GM18520 (cell line): ENCODE results near the gene STAG1.
A peak's percentile ranks its signal among the peaks of the same experiment; 100 is the strongest.
"Not testable (repeated sequence)": the region's sequence is repeated elsewhere in the genome, so short reads cannot be mapped to it uniquely, and the experiment has no call there.

Source experiments
- ATAC-seq: cut with Tn5 transposase; IDR thresholded peaks from one replicate; pipeline ENCODE4 v1.9.1; 2021; ENCODE audit not compliant: unreplicated experiment

The STAG1 gene

DNA sequence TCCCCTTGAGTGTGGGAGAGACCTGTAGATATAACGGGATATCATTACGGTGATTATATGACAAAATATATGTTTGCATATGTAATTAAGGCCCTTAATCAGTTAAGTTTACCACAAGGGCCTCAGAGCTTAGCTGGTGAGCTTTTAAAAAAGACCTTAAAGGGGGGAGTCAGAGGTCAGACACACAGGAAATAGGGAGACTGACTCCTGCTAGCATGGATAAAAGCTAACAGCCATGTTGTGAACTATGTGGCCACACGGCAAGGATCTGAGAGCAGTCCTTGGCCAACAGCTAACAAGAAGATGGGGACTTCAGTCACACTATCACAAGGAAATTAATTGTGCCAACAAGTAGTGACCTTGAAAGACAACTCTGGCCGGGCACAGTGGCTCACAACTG is 3.1 kb downstream of the STAG1 start:
- ATAC-seq: no peak

DNA sequence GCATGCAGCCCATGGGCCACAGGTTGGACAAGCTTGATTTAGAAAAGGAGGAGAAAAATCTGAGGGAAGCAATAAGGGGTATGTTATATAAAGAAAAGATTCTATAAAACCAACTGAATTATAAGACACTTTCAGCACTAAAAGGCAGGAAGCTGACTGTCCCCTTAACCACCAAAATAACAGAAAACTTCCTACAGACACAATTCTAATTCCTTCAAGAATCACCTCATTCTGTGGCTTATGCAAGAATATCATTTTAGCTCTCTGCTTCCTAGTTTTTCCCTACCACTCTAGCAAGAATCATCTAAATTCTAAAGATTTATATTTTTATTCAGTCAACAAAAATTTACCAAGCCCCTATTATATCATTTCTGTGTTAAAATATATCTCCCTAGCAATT is 6.3 kb downstream of the STAG1 start:
- ATAC-seq: no peak

DNA sequence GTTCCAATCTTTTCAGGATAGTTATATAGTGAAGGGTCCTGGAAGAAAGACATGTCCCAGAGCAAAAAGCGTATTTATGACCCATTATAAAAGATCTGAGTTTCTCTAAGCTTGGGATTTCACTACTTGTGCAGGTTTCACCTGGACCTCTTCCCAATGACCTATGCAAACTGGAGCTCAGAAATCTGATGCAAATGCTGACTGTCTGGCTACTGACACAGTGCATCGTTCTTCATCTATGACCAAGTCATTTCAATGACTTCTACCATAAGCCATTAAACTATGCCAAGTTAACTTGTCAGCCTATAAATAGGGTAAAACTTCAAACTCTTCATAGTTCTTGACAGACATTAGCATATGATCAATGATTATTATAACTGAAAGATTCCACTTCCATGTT is 11.1 kb downstream of the STAG1 start:
- ATAC-seq: no peak

DNA sequence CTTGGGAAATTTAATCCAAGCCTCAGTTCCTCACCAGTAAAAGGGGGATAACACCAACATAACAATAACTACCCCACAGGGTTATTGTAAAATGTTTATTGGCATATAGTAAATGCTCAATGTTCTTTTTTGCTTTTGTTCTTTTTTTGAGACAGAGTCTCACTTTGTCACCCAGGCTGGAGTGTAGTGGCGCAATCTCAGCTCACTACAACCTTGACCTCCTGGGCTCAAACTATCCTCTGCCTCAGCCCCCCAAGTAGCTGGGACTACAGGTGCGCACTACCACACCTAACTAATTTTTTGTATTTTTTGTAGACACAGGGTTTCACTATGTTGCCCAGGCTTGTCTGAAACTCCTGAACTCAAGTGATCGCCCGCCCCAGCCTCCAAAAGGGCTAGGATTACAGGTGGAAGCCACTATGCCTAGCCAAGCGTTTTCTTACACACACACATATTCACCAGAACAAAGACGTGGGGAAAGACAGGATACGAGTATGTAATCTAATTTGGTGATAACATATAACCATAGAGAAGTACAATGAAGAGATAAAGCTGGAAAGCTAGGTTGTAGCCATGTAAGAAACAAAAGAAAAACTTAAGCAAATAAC is 11.7 kb downstream of the STAG1 start:
- ATAC-seq: no peak

DNA sequence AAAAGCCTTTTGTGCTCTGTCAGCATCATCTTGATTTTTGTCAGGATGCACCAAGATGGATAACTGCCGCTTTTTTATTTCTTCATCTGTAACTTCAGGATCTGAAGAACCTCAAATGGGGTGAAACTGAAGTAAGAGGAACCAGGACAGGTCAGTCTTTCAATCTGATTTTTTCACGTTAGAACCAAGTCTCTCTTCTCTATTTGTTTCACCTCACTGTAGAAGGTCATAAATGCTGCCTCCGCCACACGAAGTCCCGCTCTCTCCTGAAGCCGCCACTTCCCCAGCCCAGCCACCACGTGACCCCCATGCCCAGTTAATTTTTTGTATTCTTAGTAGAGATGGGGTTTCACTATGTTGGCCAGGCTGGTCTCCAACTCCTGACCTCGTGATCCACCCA is 15.2 kb downstream of the STAG1 start:
- not testable (repeated sequence) for ATAC-seq

DNA sequence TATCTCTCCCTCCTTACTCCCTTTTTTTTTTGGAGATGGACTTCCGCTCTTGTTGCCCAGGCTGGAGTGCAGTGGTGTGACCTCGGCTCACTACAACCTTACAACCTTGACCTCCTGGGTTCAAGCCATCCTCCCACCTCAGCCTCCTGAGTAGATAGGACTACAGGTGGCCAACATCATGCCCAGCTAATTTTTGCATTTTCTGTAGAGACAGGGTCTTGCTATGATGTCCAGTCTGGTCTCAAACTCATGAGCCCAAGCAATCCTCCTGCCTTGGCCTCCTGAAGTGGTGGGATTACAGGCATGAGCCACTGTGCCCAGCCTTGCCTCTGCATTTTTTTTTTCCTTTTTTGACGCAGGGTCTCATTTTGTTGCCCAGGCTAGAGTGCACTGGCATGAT is 17.1 kb downstream of the STAG1 start:
- ATAC-seq: no peak

DNA sequence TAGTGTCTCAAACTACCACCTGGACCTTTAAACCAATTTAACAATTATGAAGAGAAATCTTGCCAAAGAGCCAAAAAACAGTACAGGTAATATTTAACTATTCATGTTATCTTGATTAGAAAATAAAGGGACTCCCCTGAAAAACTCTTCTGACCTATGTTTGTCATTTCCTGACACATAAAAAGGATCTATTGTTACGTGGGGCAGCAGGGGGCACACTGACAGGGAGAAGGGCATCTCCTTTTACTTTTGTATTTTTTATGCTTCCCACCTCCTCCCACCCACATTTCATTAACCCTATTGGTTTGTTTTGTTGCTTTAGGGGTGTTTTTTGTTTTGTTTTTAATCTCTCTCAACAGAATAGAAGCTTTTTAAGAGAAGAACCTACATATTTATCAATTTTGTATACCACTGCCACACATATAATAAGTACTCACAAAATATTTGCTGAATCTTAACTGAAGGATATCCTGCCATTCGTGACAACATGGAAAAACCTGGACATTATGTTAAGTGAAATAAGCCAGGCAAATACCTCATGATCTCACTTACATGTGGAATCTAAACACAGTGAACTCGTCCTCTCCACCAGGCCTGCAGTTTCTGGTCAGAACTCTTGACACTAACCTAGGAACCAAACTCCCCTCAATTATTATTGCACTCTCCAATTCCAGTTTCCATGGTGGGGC is 17.7 kb downstream of the STAG1 start:
- no peak for ATAC-seq

DNA sequence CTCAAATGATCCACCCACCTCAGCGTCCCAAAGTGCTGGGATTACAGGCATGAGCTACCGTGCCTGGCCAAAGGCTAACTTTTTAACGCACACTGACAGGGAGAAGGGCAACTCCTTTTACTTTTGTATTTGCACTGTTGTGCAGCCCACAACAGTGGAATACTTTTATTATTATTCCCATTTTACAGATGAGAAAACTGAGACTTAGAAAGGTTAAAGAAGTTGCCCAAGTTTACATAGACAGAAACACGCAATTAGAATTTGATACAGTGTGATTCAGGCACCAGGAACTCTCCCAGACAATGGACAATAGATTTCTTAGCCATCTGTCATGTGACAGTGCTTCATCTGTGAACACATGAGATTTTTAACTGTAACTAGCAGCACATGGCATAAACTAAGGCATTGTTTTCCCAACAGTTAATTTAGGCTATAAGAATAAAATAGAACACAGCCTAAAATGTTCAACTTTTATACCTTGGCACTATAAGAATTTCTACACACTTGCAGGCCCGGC is 18.8 kb downstream of the STAG1 start:
- ATAC-seq: no peak

DNA sequence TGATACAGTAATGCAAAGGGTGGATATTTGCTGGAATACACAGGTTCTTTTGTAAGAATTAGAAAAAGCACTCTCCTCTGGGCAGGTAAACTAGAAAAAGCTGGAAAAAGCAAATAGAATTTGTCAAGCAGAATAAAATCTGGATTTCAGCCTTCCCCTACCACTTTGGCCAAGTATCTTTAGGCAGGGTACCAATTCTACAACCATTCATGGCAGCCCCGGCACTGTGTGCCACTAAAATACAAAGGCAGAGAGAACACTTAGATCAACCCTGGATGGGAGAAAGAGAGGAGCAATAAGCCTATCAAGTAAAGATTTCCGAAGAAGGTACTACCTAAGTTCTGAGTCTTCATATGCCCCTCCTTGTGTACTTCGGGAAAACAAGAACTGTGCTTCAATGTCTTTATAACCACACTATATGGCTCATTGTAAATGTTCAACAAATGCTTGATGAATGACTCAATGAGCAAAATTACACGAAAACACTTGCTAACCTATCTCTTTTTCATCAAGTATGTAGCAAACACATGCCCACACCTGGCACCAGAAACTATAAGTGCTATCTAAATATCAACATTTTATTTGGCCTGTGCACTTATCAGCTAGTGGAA is 20.8 kb downstream of the STAG1 start:
- no peak for ATAC-seq

DNA sequence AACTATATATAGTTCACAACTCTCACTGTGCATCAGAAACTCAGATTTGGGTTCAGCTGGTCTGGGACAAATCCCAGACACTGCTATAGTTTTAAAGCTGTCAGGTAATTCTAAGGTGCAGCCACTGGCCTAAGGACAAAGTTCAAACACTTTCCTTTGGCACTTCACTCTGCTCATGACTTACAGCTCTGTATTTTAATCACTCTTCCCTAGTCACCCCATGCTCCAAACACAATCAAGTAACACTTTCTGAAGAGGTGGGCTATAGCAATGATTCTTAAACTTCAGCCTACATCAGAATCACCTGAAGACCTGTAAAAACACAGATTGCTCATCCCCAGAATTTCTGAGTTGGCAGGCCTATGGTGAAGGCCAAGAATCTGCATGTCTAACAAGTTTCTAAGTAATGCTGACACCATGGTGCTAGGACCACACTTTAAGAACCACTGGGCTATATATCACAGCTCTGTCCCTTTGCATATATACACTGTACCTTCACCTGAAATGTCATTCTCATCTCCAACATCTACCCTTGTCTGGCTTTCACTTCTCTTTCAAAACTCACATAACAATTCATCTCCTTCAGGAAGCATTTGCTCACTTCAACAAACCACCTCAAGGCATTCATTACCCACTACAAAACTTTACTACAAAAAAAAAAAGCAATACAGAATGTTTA is 21.4 kb downstream of the STAG1 start:
- peak; percentile 49 for ATAC-seq

DNA sequence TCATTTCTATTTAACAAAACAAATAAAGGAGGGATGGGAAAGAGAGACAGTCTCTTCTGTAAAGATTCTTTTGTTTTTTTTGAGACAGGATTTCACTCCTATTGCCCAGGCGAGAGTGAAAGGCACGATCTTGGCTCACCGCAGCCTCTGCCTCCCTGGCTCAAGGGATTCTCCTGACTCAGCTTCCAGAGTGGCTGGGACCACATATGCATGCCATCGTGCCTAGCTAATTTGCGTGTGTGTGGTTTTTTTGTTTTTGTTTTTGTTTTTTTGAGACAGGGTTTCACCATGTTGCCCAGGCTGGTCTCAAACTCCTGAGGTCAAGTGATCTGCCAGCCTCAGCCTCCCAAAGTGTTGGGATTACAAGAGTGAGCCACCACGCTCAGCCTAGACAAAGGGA is 23.3 kb downstream of the STAG1 start:
- ATAC-seq: no peak

DNA sequence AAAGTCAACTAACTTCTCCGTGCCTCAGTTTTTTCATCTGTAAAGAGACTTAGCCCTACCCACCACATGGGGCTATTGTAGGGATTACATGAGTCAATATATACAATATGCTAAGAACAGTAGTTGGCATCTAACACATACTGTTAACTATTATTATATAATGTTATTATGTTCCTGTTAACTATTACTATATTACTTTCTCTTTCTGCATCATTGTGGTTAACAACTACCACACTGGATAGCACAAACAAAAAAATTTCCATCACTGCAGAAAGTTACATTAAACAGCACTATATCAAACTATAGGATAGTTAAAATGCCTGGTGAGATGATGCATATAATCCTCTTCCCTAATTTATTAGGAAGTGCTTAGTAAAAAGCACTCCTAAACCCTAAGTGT is 23.7 kb downstream of the STAG1 start:
- ATAC-seq: no peak

DNA sequence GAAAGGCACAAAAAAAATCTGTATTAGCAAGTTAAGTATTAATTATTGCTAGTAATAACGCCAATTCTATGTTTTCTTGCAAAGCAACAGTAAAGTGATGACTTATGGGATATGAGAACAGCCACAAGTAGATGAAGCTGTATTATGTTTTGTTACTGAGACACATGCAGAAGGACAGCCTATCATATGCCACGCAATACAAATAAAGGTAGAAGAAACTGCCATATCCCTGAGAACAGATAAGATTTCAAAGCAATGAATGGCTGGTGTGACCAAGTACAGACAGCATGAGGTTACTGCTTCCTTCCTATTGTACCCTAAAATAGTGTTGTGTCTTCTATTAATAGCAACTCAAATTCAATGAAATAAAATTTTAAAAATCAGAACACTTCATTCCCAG is 26.7 kb downstream of the STAG1 start:
- no peak for ATAC-seq

DNA sequence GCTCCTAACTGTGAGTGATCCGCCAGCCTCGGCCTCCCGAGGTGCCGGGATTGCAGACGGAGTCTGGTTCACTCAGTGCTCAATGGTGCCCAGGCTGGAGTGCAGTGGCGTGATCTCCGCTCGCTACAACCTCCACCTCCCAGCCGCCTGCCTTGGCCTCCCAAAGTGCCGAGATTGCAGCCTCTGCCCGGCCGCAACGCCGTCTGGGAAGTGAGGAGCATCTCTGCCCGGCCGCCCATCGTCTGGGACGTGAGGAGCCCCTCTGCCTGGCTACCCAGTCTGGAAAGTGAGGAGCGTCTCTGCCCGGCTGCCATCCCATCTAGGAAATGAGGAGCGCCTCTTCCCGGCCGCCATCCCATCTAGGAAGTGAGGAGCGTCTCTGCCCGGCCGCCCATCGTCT is 29.3 kb downstream of the STAG1 start:
- not testable (repeated sequence) for ATAC-seq

DNA sequence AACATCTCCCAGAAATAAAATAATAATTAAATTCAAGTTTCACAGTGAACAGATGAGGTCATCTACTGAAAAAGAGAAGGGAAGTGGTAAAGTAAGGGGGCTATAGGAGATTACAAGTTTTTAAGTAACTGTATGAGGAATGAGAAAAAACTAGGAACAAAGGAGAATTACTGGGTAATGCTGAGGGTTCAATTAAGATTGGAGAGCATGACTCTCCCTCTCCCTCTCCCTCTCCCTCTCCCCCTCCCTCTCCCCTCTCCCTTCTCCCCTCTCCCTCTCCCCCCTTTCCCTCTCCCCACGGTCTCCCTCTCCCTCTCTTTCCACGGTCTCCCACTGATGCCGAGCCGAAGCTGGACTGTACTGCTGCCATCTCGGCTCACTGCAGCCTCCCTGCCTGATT is 29.8 kb downstream of the STAG1 start:
- not testable (repeated sequence) for ATAC-seq

DNA sequence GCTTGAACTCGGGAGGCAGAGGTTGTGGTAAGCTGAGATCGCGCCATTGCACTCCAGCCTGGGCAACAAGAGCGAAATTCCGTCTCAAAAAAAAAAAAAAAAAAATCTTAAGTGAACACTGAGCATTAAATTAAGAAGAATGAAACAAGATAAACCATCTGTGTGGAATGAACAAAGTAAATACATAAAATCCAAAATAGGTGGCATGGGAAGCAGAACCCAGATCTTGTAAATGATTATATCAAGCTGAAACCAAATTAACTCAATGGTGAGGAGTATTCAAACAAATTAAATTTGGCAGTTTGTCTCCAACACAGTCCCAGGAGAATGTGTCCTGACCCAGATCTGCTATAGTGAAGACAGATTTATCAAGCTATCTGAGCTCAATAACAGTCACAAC is 32.1 kb downstream of the STAG1 start:
- no peak for ATAC-seq

DNA sequence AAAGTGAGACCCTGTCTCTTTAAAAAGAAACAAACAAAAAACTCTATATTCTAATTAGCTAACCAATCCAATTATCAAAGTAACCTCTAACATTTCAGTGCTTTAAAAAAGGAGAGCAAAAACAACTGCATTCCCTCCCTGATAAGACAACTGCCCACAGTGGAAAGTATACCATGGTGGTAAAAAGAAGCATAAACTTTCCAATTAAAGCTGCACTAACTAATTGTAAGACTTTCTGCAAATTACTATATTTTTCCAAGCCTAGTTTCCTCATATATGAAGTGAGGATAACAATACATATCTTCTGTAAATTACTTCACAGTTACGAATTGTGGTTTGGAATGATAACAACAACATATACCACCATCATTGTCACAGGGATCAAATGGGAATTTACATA is 35.5 kb downstream of the STAG1 start:
- no peak for ATAC-seq

DNA sequence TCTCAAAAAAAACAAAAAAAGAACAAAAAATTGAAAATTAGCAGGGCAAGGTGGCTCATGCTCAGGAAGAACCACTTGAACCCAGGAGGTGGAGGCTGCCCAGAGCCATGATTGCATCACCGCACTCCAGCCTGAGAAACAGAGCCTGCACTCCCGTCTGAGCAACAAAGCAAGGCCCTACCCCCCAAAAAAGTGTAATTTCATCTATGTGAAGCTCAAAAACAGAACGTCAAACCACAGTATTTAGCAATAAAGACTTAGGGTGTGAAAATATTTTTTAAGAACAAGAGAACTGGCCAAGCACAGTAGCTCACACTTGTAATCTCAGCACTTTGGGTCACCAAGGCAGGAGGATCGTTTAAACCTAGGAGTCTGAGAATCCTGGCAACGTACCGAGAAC is 38.2 kb downstream of the STAG1 start:
- no peak for ATAC-seq

DNA sequence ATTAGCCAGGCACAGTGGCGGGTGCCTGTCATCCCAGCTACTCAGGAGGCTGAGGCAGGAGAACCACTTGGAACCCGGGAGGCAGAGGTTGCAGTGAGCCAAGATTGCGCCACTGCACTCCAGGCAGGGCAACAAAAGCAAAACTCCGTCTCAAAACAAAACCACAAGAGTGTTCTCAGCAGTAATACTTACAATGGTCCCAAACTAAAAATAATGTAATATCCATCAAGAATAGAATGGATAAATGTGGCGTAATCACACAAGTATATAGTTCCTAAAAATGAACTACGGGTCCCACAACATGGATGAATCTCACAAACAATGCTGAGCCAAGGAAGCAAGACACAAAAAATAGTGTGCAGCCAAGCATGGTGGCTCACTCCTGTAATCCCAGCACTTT is 39.2 kb downstream of the STAG1 start:
- no peak for ATAC-seq

DNA sequence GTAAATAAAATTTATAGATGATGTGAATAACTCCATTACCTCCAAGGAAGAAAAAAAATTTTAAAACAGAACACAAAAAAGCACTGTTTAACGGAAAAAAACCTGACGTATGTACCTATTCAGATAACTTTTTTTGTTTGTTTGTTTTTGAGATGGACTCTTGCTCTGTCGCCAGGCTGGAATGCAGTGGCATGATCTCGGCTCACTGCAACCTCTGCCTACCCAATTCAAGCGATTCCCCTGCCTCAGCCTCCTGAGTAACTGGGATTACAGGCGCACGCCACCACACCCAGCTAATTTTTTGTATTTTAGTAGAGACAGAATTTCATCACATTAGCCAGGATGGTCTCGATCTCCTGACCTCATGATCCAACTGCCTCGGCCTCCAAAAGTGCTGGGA is 40.3 kb downstream of the STAG1 start:
- ATAC-seq: not testable (repeated sequence)

DNA sequence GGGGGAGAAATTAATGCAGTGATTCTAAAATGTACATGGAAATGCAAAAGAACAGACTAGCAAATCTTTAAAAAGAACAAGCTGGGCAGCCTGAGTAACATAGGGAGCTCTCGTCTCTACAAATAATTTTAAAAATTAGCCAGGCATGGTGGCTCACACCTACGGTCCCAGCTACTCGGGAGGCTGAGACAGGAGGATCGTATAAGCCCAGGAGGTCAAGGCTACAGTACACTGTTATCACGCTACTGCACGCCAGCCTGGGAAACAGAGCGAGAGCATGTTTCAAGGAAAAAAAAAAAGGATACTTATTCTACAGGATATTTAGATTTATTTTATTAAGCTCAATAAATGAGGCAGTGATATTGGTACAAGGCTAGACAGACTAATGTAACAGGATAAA is 40.9 kb downstream of the STAG1 start:
- no peak for ATAC-seq

DNA sequence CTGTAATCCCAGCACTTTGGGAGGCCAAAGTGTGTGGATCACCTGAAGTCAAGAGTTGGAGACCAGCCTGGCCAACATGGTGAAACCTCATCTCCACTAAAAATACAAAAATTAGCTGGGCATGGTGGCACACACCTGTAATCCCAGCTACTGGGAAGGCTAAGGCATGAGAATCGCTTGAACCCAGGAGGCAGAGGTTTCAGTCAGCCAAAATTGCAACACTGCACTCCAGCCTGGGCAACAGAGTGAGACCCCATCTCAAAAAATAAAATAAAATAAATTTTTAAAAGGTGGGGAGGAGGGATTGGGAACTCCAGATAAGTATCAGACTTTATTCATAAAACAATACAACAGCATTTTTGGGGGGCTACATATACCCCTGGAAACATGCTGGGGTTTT is 42.4 kb downstream of the STAG1 start:
- not testable (repeated sequence) for ATAC-seq
